SW 1271 (cell line): ENCODE data around the gene TAF4.

ENCODE experiments used
- DNase-seq, 2 experiments: peaks; one replicate each; lab custom pipeline; 2025; lab: John Stamatoyannopoulos, UW

Gene TAF4

GRCh38 chr20:61964675-61965605, 100.7 kb downstream of the TAF4 start:
- no peak for DNase-seq

- DNase-seq = no peak
Observed at GRCh38 chr20:61963885-61964674, 101.6 kb downstream of the TAF4 start.

GRCh38 chr20:61963149-61963548, 102.5 kb downstream of the TAF4 start:
- no peak for DNase-seq

GRCh38 chr20:61960836-61961235, 104.8 kb downstream of the TAF4 start:
- no peak for DNase-seq

GRCh38 chr20:61958773-61959700, 106.6 kb downstream of the TAF4 start:
- no peak for DNase-seq

GRCh38 chr20:61957961-61958715, 107.5 kb downstream of the TAF4 start:
- DNase-seq = no peak

- DNase-seq = no peak
Observed at GRCh38 chr20:61956396-61957342, 109.0 kb downstream of the TAF4 start.

- DNase-seq = no peak
Observed at GRCh38 chr20:61955668-61956395, 109.8 kb downstream of the TAF4 start.

GRCh38 chr20:61954276-61955021, 111.2 kb downstream of the TAF4 start:
- no peak for DNase-seq

- DNase-seq = no peak
Observed at GRCh38 chr20:61953037-61954021, 112.4 kb downstream of the TAF4 start.

- no peak for DNase-seq
Observed at GRCh38 chr20:61951695-61952533, 113.8 kb downstream of the TAF4 start.

GRCh38 chr20:61950641-61951071, 115.0 kb downstream of the TAF4 start:
- no peak for DNase-seq

- no peak for DNase-seq
Observed at GRCh38 chr20:61949714-61950640, 115.7 kb downstream of the TAF4 start.

- no peak for DNase-seq
Observed at GRCh38 chr20:61949363-61949713, 116.3 kb downstream of the TAF4 start.
